SK-N-MC (cell line): ENCODE data around the gene KIF25.

Source experiments
- DNase-seq: peaks from one replicate; pipeline ENCODE4 v3.0.0-alpha.2; 2011; ENCODE audit warnings: low read depth, low spot score
- H3K27ac ChIP-seq: fragments of 200-600 bp; sonication (generic); 2 replicates; pipeline ENCODE4 v1.5.1; 2016; ENCODE audit warnings: mixed run types
- H3K36me3 ChIP-seq: fragments of 200-600 bp; sonication (generic); 2 replicates; pipeline ENCODE4 v1.6.1; 2017; ENCODE audit warnings: antibody characterized with exemption, low read length, mixed read lengths; ENCODE audit not compliant: insufficient read depth
- H3K4me3 ChIP-seq: fragments of 200-600 bp; sonication (generic); 2 replicates; pipeline ENCODE4 v1.5.1; 2016
- H3K9ac ChIP-seq: fragments of 200-600 bp; sonication (generic); 2 replicates; pipeline ENCODE4 v1.8.0; 2017; ENCODE audit warnings: mixed run types, mixed read lengths; ENCODE audit not compliant: insufficient read length
- H3K9me3 ChIP-seq: fragments of 200-600 bp; sonication (generic); 2 replicates; pipeline ENCODE4 v1.6.1; 2017; ENCODE audit warnings: low read depth, mild to moderate bottlenecking, antibody characterized with exemption, low read length, moderate library complexity, mixed read lengths
- EZH2 ChIP-seq: fragments of 200-600 bp; sonication (generic); IDR thresholded peaks from one replicate; pipeline ENCODE4 v1.6.1; 2017; ENCODE audit warnings: antibody characterized with exemption
- FOXP2 ChIP-seq: optimal IDR thresholded peaks from 2 replicates; pipeline ENCODE3; 2011; ENCODE audit warnings: mild to moderate bottlenecking, moderate library complexity; ENCODE audit not compliant: insufficient read depth; ENCODE audit errors: extremely low read length, control extremely low read depth
- POLR2AphosphoS5 ChIP-seq: IDR thresholded peaks from 2 replicates; pipeline ENCODE4 v1.6.1; 2012; ENCODE audit warnings: mild to moderate bottlenecking, low read depth, low read length, borderline replicate concordance

KIF25 gene

GRCh38 chr6:168034537-168034936 lies 37.1 kb downstream of the KIF25 start:
- Histone ChIP-seq H3K36me3 (no peaks in the 10 kb centered on the region), H3K9ac (peak overlapping the region; percentile 48), H3K27ac (peak overlapping the region; percentile 99), H3K9me3 (peaks cover 9% of the 10 kb centered on the region; the same call in 1 of the 2 replicates), H3K4me3 (peak overlapping the region; percentile 64)
- TF ChIP-seq POLR2AphosphoS5: no peak
- no peak for TF ChIP-seq EZH2
- DNase-seq: no peak

- H3K4me3 ChIP-seq: peak overlapping the region; percentile 85
- DNase-seq: peak; percentile 82
- peaks cover 13% of the 10 kb centered on the region; the same call in 1 of the 2 replicates for H3K9me3 ChIP-seq
- TF ChIP-seq FOXP2 (no peak), POLR2AphosphoS5 (peak; percentile 57), EZH2 (no peak)
- peak overlapping the region; percentile 99 for H3K27ac ChIP-seq
- peak overlapping the region; percentile 80 for H3K9ac ChIP-seq
- no peaks in the 10 kb centered on the region for H3K36me3 ChIP-seq
These were observed 37.7 kb downstream of the KIF25 start for GRCh38 chr6:168035098-168035660.

- Histone ChIP-seq H3K27ac (peak overlapping the region; percentile 99), H3K9me3 (peaks cover 16% of the 10 kb centered on the region; the same call in 1 of the 2 replicates), H3K4me3 (peak overlapping the region; percentile 85), H3K9ac (peak overlapping the region; percentile 80), H3K36me3 (no peaks in the 10 kb centered on the region)
- TF ChIP-seq FOXP2: no peak
- TF ChIP-seq POLR2AphosphoS5: peak; percentile 47
- peak; percentile 62 for DNase-seq
These were observed 38.4 kb downstream of the KIF25 start for GRCh38 chr6:168035661-168036545.

GRCh38 chr6:168037242-168037641 lies 39.8 kb downstream of the KIF25 start:
- Histone ChIP-seq H3K36me3 (no peaks in the 10 kb centered on the region), H3K27ac (no peak overlapping the region), H3K9me3 (peaks cover 16% of the 10 kb centered on the region; the same call in 1 of the 2 replicates), H3K4me3 (no peak overlapping the region), H3K9ac (no peak overlapping the region)
- TF ChIP-seq POLR2AphosphoS5: no peak
- TF ChIP-seq EZH2: no peak
- TF ChIP-seq FOXP2: no peak
- no peak for DNase-seq

GRCh38 chr6:168037856-168038255 lies 40.4 kb downstream of the KIF25 start:
- Histone ChIP-seq H3K9ac (no peak overlapping the region), H3K4me3 (no peak overlapping the region), H3K9me3 (peaks cover 16% of the 10 kb centered on the region; the same call in 1 of the 2 replicates), H3K27ac (no peak overlapping the region), H3K36me3 (no peaks in the 10 kb centered on the region)
- no peak for DNase-seq
- TF ChIP-seq FOXP2: no peak
- TF ChIP-seq POLR2AphosphoS5: no peak
- no peak for TF ChIP-seq EZH2

- TF ChIP-seq EZH2 (no peak), FOXP2 (no peak), POLR2AphosphoS5 (no peak)
- Histone ChIP-seq H3K27ac (no peak overlapping the region), H3K4me3 (no peak overlapping the region), H3K36me3 (no peaks in the 10 kb centered on the region), H3K9ac (no peak overlapping the region), H3K9me3 (peaks cover 16% of the 10 kb centered on the region; the same call in 1 of the 2 replicates)
- DNase-seq: no peak
These were observed 41.2 kb downstream of the KIF25 start for GRCh38 chr6:168038576-168039140.

- H3K27ac ChIP-seq: no peak overlapping the region
- TF ChIP-seq FOXP2 (no peak), POLR2AphosphoS5 (no peak), EZH2 (no peak)
- DNase-seq: no peak
- H3K9me3 ChIP-seq: peaks cover 16% of the 10 kb centered on the region; the same call in 1 of the 2 replicates
- no peak overlapping the region for H3K4me3 ChIP-seq
- no peak overlapping the region for H3K9ac ChIP-seq
- no peaks in the 10 kb centered on the region for H3K36me3 ChIP-seq
These were observed 41.8 kb downstream of the KIF25 start for GRCh38 chr6:168039301-168039700.

GRCh38 chr6:168039849-168040248 lies 42.4 kb downstream of the KIF25 start:
- H3K4me3 ChIP-seq: no peak overlapping the region
- no peak overlapping the region for H3K27ac ChIP-seq
- DNase-seq: no peak
- no peaks in the 10 kb centered on the region for H3K36me3 ChIP-seq
- TF ChIP-seq EZH2: no peak
- TF ChIP-seq POLR2AphosphoS5: no peak
- no peak for TF ChIP-seq FOXP2
- H3K9me3 ChIP-seq: peaks cover 16% of the 10 kb centered on the region; the same call in 1 of the 2 replicates
- H3K9ac ChIP-seq: no peak overlapping the region

GRCh38 chr6:168040856-168041496 lies 43.5 kb downstream of the KIF25 start:
- Histone ChIP-seq H3K9ac (no peak overlapping the region), H3K36me3 (no peaks in the 10 kb centered on the region), H3K4me3 (no peak overlapping the region), H3K9me3 (peaks cover 16% of the 10 kb centered on the region; the same call in 1 of the 2 replicates), H3K27ac (no peak overlapping the region)
- no peak for TF ChIP-seq EZH2
- no peak for TF ChIP-seq POLR2AphosphoS5
- TF ChIP-seq FOXP2: no peak
- no peak for DNase-seq
